GM23338 (cell line): Measurements from ENCODE around the gene GNB1L.

Experiments
- CREB1 ChIP-seq: fragments of 250-450 bp; sonication (Bioruptor Pico); IDR thresholded peaks from 2 replicates; pipeline ENCODE4 v1.5.0; 2020; ENCODE audit warnings: low read depth, mild to moderate bottlenecking, moderate library complexity
- EZH2 ChIP-seq: fragments of 200-600 bp; sonication (generic); IDR thresholded peaks from one replicate; pipeline ENCODE4 v1.8.0; 2017; ENCODE audit warnings: antibody characterized with exemption, mild to moderate bottlenecking, low read depth; ENCODE audit not compliant: unreplicated experiment
- TF ChIP-seq, protein P1 (sequence below), 2 experiments: fragments of 200-600 bp in 1 of 2; sonication (generic) in 1 of 2; conservative IDR thresholded peaks; 2 replicates each; pipeline versions ENCODE4 v1.5.1 to v1.6.1; 2016 to 2017; ENCODE audit warnings: antibody characterized with exemption in 2 of 2, low read depth in 2 of 2, mild to moderate bottlenecking in 2 of 2, moderate library complexity in 1 of 2

DNA sequence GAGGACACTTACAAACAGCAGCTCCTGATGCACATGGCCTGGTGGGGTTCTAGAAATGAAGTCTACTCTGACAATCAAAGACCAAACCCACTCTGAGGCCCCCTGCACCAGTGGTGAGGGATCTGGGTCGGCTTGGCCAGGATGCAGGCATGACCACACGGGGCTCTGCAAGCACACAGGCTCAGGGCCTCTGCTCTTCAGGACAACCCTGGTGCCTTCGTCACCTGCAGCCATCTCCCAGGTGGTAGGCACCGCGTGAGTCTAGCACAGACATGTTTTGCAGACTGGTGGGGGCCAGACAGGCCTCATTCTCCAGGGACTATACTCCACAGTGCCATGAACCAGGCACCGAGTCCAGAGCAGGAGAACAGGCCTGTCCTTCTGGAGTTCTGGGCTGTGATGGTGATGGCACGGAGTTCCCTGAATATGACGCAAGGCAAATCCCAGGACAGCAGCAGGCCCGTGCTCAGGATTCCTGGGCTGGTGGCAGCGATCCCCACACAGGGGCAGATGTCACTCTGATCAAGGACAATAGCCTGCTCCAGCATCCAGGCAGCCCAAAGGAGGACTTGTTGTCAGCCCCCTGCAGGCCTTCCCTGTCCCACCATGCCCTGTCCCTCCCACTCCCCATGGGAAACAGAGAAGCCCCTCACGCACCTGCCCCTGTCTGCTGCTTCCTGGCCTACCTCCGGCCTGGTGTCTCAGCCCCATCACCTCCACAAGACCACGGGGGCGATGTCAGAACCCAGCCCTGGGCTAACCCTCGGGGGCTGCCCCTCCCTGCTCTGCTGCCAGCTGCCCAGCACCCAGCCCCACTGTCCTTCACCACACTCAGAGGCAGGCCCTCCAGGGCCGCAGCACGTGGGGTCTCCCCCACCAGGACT is 36.1 kb downstream of the GNB1L start:
- TF ChIP-seq, protein P1, sequence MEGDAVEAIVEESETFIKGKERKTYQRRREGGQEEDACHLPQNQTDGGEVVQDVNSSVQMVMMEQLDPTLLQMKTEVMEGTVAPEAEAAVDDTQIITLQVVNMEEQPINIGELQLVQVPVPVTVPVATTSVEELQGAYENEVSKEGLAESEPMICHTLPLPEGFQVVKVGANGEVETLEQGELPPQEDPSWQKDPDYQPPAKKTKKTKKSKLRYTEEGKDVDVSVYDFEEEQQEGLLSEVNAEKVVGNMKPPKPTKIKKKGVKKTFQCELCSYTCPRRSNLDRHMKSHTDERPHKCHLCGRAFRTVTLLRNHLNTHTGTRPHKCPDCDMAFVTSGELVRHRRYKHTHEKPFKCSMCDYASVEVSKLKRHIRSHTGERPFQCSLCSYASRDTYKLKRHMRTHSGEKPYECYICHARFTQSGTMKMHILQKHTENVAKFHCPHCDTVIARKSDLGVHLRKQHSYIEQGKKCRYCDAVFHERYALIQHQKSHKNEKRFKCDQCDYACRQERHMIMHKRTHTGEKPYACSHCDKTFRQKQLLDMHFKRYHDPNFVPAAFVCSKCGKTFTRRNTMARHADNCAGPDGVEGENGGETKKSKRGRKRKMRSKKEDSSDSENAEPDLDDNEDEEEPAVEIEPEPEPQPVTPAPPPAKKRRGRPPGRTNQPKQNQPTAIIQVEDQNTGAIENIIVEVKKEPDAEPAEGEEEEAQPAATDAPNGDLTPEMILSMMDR (conservative IDR thresholded peaks at IDR 0.05; ENCODE audit: low read depth in 2 of 2): no peak
- TF ChIP-seq EZH2: no peak
- TF ChIP-seq CREB1: no peak
